Pulmonary artery endothelial cell (primary cell): ENCODE data around the gene PRELID1. TPM values are rescaled to one million over a fixed set of nuclear protein-coding genes. Genes with fewer than 3 reads are reported as not detected.

Experiments used
- DNase-seq: peaks from one replicate; pipeline ENCODE4 v3.0.0-alpha.2; 2011; ENCODE audit warnings: low read depth, low spot score
- total RNA-seq: library from RNA; depleted of rRNA; stranded (reverse); fragments of >200 nt; gene quantifications from 2 replicates; pipeline ENCODE4 v1.2.3, GENCODE V29; 2014

The PRELID1 gene
- total RNA-seq, 1 donor from 2014 or later, result 147 TPM

DNA sequence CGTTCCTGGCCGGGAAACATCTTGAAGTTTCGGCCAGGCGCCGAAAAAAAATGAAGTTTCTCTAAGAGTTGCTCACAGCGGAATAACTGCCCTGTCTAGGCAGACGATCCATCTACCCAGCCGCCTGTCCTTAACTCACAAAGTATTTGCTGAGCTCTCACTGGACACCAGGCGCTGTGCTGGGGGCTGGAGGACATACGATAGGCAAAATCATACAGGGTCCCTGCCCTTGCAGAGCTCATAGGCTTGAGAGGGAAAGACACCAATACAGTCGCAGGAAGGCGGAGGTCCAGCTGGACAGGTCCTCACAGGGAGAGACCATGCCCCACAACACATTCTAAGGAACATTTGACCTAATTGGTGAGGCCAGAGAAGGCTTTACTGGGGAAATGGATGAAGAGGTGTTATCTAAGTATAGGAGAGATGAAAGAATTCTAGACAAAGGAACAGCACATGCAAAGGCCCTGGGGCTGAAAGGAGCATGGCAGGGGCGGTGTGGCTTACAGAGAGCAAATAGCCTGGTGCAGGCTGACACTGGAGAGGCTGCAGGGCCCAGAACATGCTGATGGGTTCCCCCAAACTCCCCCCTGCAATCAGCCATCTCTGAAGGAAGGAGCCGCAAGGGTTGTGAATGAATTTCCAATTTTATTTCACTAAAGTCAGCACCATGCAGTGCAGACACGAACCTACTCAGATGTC lies 10.1 kb downstream of the PRELID1 start:
- DNase-seq, result no peak

- DNase-seq, result no peak
Observed at GRCh38 chr5:177314376-177315342, 11.1 kb downstream of the PRELID1 start.

DNA sequence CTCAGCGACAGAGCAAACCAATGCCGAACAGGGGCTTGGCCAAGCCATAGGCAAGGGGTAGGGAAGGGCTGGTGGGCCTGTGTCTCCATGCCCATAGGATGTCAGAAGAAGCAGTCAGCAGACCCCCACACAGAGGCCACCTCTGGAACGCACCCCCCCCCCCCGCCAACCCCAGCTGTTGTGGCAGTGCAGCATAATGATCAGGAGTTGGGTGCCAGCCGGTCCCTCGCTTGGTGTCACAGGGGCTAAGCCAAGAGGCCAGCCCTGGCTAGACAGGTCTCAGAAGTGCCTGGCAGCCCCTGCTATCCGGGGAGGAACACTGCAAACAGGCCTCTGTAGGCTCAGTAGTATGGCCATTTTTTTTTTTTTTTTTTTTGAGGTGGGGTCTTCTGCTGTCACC lies 11.8 kb downstream of the PRELID1 start:
- no peak for DNase-seq

- DNase-seq, result no peak
Observed at GRCh38 chr5:177316005-177316404, 12.4 kb downstream of the PRELID1 start.

- DNase-seq, result no peak
Observed at GRCh38 chr5:177317959-177318377, 14.4 kb downstream of the PRELID1 start.

DNA sequence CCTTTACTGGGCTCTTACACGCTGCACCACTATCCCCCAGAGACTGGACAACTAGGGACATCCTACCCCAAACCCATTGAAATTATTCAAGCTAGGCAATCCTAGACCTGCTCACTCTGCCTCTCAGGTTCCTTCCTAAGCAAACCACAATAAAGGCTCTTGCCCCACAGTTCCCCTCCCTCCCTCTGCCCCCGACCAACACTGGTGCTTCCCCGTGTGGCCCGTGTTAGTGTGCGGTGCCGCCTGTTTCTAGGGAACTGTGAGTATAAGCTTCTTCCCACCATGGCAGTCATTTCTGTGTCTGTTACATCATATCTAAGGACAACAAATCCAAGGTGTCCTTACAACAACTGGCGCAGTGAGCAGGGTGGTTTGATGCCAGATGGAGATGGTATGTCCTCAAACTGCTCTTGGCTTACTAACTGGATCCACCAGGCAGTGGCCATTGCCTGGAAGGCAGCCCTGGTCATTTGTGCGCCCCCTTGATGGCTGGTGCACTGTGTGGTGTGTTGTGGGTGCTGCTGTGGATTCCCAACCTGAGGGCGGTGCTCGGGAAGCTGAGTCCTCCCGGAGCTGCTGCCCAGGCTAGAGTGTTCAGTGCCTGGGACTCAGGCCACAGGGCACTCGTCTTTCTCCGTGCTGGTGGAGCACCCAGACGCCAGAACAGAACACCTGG lies 16.5 kb downstream of the PRELID1 start:
- DNase-seq, result no peak

DNA sequence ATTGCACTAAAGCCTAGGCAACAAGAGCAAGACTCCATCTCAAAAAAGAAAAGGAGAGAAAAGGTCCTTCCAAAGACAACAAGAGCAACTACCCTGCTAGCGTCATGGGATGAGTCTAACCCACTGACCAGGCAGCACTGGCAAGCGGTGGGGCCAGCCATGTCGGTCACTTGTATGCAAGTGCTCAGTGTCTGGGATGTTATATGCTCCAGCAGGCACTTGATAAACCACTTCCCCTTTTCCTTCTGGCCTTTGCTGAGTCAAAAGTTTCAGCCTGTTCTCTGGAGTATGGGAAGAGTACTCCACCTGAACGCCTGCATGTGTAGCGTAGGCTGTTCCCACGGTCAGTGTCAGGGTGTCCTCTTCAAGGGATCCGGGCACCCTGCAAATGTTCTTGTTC lies 17.3 kb downstream of the PRELID1 start:
- DNase-seq, result no peak

- no peak for DNase-seq
Observed at GRCh38 chr5:177325868-177326381, 22.3 kb downstream of the PRELID1 start.

DNA sequence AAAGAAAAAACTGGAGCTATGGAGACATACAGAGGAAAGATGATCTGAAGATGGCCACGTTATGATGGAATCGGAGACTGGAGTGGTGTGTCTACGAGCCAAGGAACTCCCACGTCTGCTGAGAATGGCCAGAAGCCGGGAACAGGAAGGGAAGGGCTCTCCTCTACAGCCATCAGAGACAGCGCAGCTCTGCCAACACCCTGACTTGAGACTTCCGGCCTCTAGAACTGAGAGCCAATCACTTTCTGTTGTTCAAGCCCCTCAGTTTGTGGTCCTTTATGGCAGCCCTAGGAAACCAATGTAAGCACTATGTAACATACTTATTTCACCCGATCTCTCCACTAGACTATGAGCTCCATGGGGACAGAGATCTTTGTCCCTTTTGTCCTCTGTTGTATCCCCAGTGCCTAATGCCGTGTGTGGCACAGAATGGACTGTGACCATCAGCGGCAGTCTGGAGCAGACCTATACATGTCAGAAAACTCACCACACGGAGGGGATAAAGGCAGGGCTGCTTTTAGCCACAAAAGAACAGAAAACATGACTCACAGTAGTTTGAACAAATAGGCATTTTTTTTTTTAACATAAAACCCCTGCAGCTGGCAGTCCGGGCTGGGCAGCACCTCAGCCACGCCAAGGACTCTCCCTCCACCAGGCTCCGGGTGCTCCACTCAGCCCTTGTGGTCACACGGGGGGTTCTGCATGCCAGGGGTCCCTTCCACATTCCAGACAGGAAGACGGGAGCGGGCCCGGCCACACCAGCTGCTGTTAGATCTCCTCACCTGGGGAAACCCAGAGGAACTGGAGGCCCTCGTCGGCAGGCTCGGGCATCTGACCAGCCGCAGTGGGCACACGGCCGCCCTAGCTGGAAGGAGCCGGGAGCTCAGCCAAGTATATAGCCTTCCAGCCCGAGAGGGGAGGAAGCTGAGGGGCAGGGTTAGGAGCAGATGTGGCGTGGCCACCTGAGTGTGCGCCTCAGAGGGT lies 24.2 kb downstream of the PRELID1 start:
- DNase-seq, result no peak

GRCh38 chr5:177328545-177329231 lies 25.1 kb downstream of the PRELID1 start:
- DNase-seq, result no peak

DNA sequence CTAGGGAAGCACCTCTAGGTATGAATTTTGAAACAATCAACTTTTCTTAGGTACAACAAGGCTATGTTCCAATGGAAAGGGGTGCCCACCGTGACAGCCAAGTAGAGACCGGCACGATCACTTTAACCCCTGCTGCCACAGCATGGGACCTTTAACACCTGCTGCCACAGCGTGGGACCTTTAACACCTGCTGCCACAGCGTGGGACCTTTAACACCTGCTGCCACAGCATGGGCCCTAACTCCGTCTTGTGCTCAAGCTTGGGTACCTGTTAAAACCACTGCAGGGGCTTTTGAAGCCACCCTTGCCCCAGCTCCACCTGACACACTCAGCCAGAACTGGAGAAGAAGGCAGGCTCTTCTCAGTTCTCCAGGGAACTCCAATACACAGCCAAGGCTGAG lies 26.3 kb downstream of the PRELID1 start:
- no peak for DNase-seq

DNA sequence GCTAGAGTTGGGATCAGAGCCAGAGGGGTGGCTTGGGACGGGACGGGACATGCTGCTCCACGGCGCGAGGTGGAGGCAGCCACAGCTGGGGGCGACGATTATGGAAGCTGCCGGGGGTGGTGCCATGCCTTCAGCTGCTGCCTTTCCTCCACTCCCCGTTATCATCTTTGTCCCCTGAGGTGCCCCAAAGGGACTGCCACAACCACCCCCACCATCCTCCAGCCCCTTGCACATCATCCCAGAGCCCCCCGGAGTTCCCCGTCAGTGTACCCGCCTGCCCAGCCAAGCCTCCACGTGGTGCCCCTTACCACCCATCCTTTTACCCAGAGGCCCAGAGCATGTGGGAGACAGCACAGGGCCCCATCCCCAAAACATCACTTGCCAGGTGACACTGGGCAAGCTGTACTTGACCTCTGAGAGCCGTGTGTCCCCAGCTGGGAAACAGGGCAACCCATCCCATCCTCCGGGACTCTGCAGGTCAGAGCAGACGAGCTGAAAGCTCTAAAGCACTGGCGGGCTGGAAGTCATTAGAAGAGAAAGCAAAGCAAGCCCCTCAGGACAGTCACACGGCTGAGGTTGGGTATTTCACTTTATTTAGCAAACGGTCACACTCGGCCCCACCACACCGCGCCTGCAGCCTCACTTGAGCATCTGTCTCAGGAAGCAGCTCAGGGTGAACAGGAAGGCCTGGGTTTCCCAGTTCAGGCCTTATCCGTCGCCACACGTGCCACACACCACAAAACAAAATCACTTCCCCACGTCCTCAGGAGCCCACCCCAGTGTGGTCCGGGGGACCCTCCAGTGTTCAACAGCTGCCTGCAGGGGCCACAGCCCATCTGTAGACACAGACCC lies 27.6 kb downstream of the PRELID1 start:
- DNase-seq, result no peak

GRCh38 chr5:177332031-177332895 lies 28.7 kb downstream of the PRELID1 start:
- no peak for DNase-seq

- no peak for DNase-seq
Observed at GRCh38 chr5:177332896-177333260, 29.3 kb downstream of the PRELID1 start.

DNA sequence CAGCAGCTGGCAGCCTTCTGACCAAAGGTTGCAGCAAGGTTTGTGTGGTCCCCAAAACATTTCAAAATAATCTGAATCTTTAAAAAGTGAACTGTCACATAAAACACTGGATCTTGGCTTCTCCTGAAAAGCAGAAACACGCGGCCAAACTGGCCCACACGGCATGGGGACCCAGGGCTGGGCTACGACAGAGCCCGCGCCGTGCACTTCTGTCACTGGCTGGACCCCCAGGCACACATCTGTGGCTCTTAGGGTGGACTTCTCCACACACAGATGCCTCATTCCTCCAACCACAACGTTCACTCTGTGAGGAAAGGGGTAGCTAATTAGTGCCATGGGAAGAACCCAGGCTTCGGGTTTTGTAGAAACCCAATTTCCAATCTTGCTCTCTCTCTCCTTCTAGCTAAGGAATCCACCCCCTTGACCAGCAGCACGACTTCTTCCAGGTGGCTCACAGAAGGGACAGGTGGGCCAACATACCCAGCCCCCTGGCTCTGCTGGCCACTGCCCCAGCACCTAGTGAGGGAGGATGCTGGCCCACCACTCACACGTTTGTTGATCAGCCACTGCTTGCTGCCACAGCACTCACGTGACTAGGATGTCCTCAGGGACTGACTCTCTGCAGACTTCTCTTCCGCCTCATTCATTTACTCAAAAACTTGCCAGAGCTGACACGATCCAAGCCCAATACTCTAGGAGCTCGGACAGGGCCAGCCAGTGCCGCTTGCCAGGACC lies 30.0 kb downstream of the PRELID1 start:
- no peak for DNase-seq

- DNase-seq, result no peak
Observed at GRCh38 chr5:177334155-177334551, 30.6 kb downstream of the PRELID1 start.
